Right cardiac atrium (tissue), 5 donors: ENCODE measurements around the gene CNDP1. TPM values are rescaled to one million over a fixed set of nuclear protein-coding genes. Genes with fewer than 3 reads are reported as not detected.
A peak's percentile ranks its signal among the peaks of the same experiment; 100 is the strongest.

Experiments
- ATAC-seq, 2 donors: fragments of 200-7000 bp; cut with Tn5 transposase; one replicate each; pipeline versions ENCODE4 v1.8.0 to v1.9.1; 2020; ENCODE audit warnings: moderate library complexity in 2 of 2, mild to moderate bottlenecking in 1 of 2
- DNase-seq, 3 donors: peaks; one replicate each; pipeline ENCODE4 v3.0.0-alpha.2; 2020
- H3K27ac ChIP-seq: one replicate; pipeline ENCODE4 v1.5.1; 2013; ENCODE audit warnings: mild to moderate bottlenecking, low read length, control low read depth, moderate library complexity
- H3K27me3 ChIP-seq: one replicate; pipeline ENCODE4 v1.6.1; 2013; ENCODE audit not compliant: control insufficient read depth, insufficient read depth
- H3K4me1 ChIP-seq: one replicate; pipeline ENCODE4 v1.6.1; 2013; ENCODE audit warnings: low read length; ENCODE audit not compliant: control insufficient read depth, insufficient read depth
- H3K4me3 ChIP-seq: one replicate; pipeline ENCODE4 v1.5.1; 2013; ENCODE audit warnings: low read length, control low read depth
- H3K9me3 ChIP-seq: one replicate; pipeline ENCODE4 v1.6.1; 2013; ENCODE audit warnings: low read length; ENCODE audit not compliant: control insufficient read depth
- WGBS: extraction: QIAGEN DNeasy Blood & Tissue Kit; methylation state at CpG from one replicate; pipeline ENCODE4 v1.1.7; 2013; 5-methylcytosine and 5-hydroxymethylcytosine counted together
- intact Hi-C, 4 donors: fragments of 100-400 bp; cut with DNase I; formaldehyde crosslinking; loops; one replicate each; pipeline versions ENCODE4 v1.11.0 to v1.14.0; 2022 to 2023
- polyA plus RNA-seq: library from polyadenylated mRNA; stranded (reverse); fragments of 200-250 nt; gene quantifications from one replicate; pipeline ENCODE4 v1.2.3, GENCODE V29; 2013
- total RNA-seq, 4 donors: library from RNA; stranded (reverse); fragmentation: NEBNext Ultra II Directional; extraction: Animal tissue kit (Norgen Biotek cat#: 25700); gene quantifications; one replicate each; pipeline ENCODE4 v1.2.1, GENCODE V29; 2021
- donor health status: healthy with polysubstance abuse.
- donor health status: DM: no; HTN: yes; CAD: no.
- donor health status: DM: no; HTN: no; CAD: no.
- donor health status: DM: no; HTN: yes; CAD: no; lungs with severe emphysema.
- donor health status: DM: yes; HTN: yes; CAD: no.

The CNDP1 gene
- total and polyA plus RNA-seq, 5 donors = 0.05 TPM; not detected in 4

DNA sequence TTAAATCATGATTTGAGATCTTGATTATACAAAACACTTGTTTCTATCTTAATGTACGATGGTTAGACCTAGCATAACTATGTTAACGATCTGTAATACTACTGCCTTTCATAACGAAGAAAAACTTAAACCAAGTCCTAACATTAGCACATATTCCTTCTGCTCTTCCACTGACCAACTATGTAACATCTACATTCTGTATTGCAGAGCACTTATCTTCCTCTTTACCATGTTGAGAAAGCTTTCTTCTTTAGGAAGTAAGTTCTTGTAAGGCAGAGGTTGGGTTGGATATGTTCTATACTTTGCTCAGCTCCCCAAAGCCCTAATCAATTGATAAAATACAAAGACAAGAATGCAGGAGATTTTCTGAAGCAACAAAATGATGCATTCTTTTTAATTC, 55.5 kb downstream of the CNDP1 start:
- intact Hi-C loops = no loop called here
- H3K27ac ChIP-seq = no peak overlapping the region
- no peaks in the 10 kb centered on the region for H3K9me3 ChIP-seq
- H3K4me3 ChIP-seq = no peak overlapping the region
- no peaks in the 10 kb centered on the region for H3K4me1 ChIP-seq
- WGBS = 72% methylated on average over 3 of the region's 3 CpGs
- DNase-seq (no peak), ATAC-seq (no peak)
- H3K27me3 ChIP-seq = no peaks in the 10 kb centered on the region

DNA sequence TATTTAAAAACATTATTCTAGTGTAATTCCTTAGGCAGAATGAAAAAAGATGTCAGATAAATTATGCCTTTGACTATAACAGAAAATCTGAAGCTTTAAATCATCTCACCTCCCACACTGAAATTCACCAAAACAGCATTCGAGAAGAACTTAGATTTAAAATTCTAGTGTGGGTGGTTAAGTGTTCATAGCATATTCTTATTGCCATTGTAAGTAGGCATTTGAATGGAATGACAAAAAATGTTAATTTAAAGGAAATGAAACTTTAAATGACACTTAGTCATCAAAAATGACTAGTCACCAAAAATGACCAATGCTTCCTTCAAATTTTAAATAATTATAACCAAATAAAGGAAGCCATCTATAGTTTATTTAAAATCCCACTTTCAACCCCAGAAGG, 56.4 kb downstream of the CNDP1 start:
- no peaks in the 10 kb centered on the region for H3K9me3 ChIP-seq
- no peak for DNase-seq
- no peak overlapping the region for H3K4me3 ChIP-seq
- WGBS = 81% methylated on average over 1 of the region's 1 CpG
- H3K27ac ChIP-seq = no peak overlapping the region
- no peak for ATAC-seq
- intact Hi-C loops = no loop called here
- H3K4me1 ChIP-seq = no peaks in the 10 kb centered on the region
- H3K27me3 ChIP-seq = no peaks in the 10 kb centered on the region

GRCh38 chr18:74595431-74595830, 61.1 kb downstream of the CNDP1 start:
- no peaks in the 10 kb centered on the region for H3K27me3 ChIP-seq
- H3K27ac ChIP-seq = no peak overlapping the region
- intact Hi-C loops = no loop called here
- DNase-seq = no peak
- no peaks in the 10 kb centered on the region for H3K4me1 ChIP-seq
- no peaks in the 10 kb centered on the region for H3K9me3 ChIP-seq
- ATAC-seq = no peak
- H3K4me3 ChIP-seq = no peak overlapping the region

GRCh38 chr18:74597034-74597661, 62.8 kb downstream of the CNDP1 start:
- no peaks in the 10 kb centered on the region for H3K27me3 ChIP-seq
- intact Hi-C loops = no loop called here
- WGBS = under 1% methylated on average over 41 of the region's 41 CpGs
- H3K9me3 ChIP-seq = no peaks in the 10 kb centered on the region
- H3K4me1 ChIP-seq = no peaks in the 10 kb centered on the region
- peak overlapping the region; percentile 100 for H3K27ac ChIP-seq
- peak; percentile 74 to 77 for ATAC-seq
- H3K4me3 ChIP-seq = peak overlapping the region; percentile 72
- DNase-seq = peak; percentile 73 to 89 (median 87)

DNA sequence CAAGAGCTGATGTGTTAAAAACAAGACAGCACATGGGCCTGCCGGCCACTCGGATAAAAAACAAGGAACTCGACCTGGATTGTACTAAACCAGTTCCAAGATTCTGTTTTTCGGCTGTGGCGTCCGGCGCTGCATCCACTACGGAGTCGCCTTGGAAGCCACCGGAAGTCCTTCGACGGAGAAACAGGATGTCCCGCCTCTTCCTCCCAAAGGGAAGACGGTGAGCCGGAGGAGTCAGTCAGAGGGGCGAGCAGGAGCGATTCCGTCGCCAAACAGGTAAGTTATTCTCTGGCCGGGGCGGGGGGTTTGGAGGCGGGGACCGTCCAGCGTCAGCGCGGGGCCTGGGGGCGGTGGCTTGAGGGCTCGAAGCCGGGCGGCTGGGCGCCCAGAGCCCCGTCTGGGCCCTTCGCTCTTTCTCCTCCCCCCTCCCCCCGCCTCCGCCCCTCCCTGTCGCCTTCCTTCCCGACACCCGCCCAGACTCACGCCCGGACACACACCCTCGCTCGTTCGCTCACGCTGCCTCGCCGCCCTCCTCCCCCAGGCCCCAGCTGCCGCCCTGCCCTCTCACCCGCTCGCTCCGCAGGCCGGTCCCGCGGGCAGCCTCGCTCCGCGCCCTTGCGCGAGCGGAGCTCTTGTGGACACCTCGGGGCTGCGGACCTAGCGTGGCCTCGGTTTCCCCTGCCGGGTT, 63.5 kb downstream of the CNDP1 start, which contains the start of gene ZNF407:
Gene ZNF407 (plus strand): TSS at position 209 of the 688 bp plus-strand sequence. CDS start 33,150 bp downstream, outside the sequence.
- DNase-seq (peak; percentile 87 to 94 (median 93)), ATAC-seq (peak; percentile 96 to 97)
- peak within 1 kb of the TSS; percentile 72 for H3K4me3 ChIP-seq
- peak within 1 kb of the TSS; percentile 100 for H3K27ac ChIP-seq
- no peaks in the 10 kb centered on the region for H3K27me3 ChIP-seq
- under 1% methylated on average over 64 of the region's 64 CpGs for WGBS
- no peaks in the 10 kb centered on the region for H3K4me1 ChIP-seq
- intact Hi-C loops = no loop called here
- no peaks in the 10 kb centered on the region for H3K9me3 ChIP-seq

- intact Hi-C loops = no loop called here
- no peaks in the 10 kb centered on the region for H3K27me3 ChIP-seq
- peak overlapping the region; percentile 72 for H3K4me3 ChIP-seq
- peak overlapping the region; percentile 83 for H3K27ac ChIP-seq
- ATAC-seq = peak; percentile 56 to 63
- H3K9me3 ChIP-seq = no peaks in the 10 kb centered on the region
- H3K4me1 ChIP-seq = no peaks in the 10 kb centered on the region
- WGBS = under 1% methylated on average over 44 of the region's 44 CpGs
- peak; percentile 59 to 84 (median 83) for DNase-seq
These were observed 64.2 kb downstream of the CNDP1 start for GRCh38 chr18:74598350-74599001.

GRCh38 chr18:74604361-74604760, 70.1 kb downstream of the CNDP1 start:
- Histone ChIP-seq H3K27me3 (no peaks in the 10 kb centered on the region), H3K27ac (no peak overlapping the region), H3K9me3 (no peaks in the 10 kb centered on the region), H3K4me1 (peaks cover 3% of the 10 kb centered on the region), H3K4me3 (no peak overlapping the region)
- intact Hi-C loops = no loop called here
- DNase-seq (no peak), ATAC-seq (no peak)

GRCh38 chr18:74604774-74605173, 70.5 kb downstream of the CNDP1 start:
- DNase-seq = no peak
- ATAC-seq = peak; percentile 34 to 43
- Histone ChIP-seq H3K27ac (no peak overlapping the region), H3K9me3 (no peaks in the 10 kb centered on the region), H3K4me3 (no peak overlapping the region), H3K27me3 (no peaks in the 10 kb centered on the region), H3K4me1 (peaks cover 3% of the 10 kb centered on the region)
- intact Hi-C loops = no loop called here
- 53% methylated on average over 4 of the region's 4 CpGs for WGBS

- 85% methylated on average over 2 of the region's 2 CpGs for WGBS
- no peak for ATAC-seq
- H3K27ac ChIP-seq = no peak overlapping the region
- peaks cover 3% of the 10 kb centered on the region for H3K4me1 ChIP-seq
- no peak overlapping the region for H3K4me3 ChIP-seq
- no peaks in the 10 kb centered on the region for H3K9me3 ChIP-seq
- intact Hi-C loops = no loop called here
- H3K27me3 ChIP-seq = no peaks in the 10 kb centered on the region
- no peak for DNase-seq
These were observed 74.4 kb downstream of the CNDP1 start for GRCh38 chr18:74608681-74609080.

DNA sequence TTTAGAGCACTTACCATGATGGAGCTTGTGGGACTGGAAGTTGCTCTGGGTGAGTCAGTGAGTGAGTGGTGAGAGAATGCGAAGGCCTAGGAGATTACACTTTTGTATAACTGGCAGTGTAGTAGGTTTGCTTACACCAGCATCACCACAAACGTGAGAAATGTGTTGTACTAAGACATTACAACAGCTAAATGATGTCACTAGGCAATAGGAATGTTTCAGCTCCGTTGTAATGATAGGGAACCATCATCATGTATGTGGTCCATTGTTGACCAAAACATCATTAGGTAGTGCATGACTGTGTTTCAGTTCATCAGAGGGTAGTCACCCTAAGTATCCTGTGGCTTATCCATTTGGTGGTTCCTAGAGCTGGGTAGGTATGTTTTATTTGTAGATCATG, 75.2 kb downstream of the CNDP1 start:
- no peak for ATAC-seq
- no peak for DNase-seq
- Histone ChIP-seq H3K4me1 (no peaks in the 10 kb centered on the region), H3K4me3 (no peak overlapping the region), H3K9me3 (no peaks in the 10 kb centered on the region), H3K27ac (no peak overlapping the region), H3K27me3 (no peaks in the 10 kb centered on the region)
- WGBS = 79% methylated on average over 3 of the region's 3 CpGs
- intact Hi-C loops = no loop called here

GRCh38 chr18:74610051-74610615, 75.8 kb downstream of the CNDP1 start:
- Histone ChIP-seq H3K27ac (no peak overlapping the region), H3K4me3 (no peak overlapping the region), H3K9me3 (no peaks in the 10 kb centered on the region), H3K27me3 (no peaks in the 10 kb centered on the region), H3K4me1 (no peaks in the 10 kb centered on the region)
- intact Hi-C loops = no loop called here
- ATAC-seq (no peak), DNase-seq (no peak)
- whole genome bisulfite sequencing = 90% methylated on average over 7 of the region's 7 CpGs
